ENCODE measurements around the gene WDR20.

DNA sequence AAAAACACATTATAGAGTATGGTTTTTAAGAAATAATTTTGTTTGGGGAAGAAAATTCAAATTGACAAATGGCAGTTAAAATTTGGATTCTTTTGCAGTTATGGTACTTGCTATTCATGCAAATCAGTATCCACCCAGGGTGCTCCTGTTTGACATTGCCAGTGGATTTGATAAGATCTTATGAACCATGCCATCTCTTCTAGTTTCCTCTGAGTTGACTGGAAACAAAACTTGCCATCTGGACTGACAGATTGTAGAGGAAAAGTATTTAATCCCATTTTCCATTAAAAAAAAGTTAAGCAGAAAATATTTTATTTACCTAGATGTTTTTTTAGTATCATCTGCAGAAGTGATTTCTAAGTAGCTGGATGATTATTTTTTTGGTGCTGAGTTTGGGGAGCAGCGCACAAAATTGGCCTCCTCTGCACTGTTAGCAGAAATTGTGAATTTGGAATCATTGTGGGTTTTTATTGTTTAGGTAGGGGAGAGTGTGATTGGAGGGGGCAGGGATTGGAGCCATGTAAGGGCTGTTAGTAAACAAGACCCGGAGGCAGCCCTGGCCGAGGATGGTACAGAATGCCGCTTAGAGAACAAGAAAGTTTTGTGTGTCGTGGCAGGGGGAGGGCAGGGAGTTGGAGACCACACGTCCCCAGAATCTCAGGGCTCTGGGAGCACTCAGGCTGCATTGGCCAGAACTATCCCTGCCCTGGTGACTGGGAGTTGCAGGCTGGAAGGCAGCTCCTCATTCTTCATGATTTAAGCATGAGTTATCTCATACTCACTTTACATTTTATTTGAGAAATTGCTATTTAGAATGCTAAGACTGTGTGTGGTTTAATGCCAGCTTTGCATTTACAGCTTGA lies 56.6 kb downstream of the WDR20 start:
- TF ChIP-seq, protein P1, sequence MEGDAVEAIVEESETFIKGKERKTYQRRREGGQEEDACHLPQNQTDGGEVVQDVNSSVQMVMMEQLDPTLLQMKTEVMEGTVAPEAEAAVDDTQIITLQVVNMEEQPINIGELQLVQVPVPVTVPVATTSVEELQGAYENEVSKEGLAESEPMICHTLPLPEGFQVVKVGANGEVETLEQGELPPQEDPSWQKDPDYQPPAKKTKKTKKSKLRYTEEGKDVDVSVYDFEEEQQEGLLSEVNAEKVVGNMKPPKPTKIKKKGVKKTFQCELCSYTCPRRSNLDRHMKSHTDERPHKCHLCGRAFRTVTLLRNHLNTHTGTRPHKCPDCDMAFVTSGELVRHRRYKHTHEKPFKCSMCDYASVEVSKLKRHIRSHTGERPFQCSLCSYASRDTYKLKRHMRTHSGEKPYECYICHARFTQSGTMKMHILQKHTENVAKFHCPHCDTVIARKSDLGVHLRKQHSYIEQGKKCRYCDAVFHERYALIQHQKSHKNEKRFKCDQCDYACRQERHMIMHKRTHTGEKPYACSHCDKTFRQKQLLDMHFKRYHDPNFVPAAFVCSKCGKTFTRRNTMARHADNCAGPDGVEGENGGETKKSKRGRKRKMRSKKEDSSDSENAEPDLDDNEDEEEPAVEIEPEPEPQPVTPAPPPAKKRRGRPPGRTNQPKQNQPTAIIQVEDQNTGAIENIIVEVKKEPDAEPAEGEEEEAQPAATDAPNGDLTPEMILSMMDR (conservative IDR thresholded peaks at IDR 0.05; ENCODE audit: low read depth, low read length), result no peak
- TF ChIP-seq EZH2phosphoT487 (IDR thresholded peaks at IDR 0.05; ENCODE audit: borderline replicate concordance, low read length) (no peak), EZH2 (IDR thresholded peaks at IDR 0.05; ENCODE audit: low read length, unreplicated experiment) (no peak)
